ENCODE measurements around the gene JPH2. TPM values are rescaled to one million over a fixed set of nuclear protein-coding genes. Genes with fewer than 3 reads are reported as not detected.

The JPH2 gene
- total and polyA plus RNA-seq, 2 experiments from 2014 or later, result 0.16 to 1.1 TPM

DNA sequence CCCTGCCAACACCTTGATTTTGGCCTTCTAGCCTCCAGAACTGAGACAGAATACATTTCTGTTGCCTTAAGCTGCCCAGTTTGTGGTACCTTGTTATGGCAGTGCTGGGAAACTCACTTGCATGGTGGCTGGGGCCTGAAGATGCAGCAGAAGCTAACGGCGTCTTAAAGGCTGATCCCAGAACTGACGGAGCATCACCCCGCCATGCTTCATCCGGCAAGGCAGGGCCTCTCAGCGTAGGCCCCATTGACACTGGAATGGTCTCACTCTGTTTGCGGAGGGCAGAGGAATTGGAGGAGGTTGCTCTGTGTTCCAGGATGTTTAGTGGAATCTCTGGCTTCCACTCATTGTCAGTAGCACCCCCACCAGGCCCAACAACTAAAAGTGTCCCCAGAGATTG is 102.1 kb downstream of the JPH2 start:
- DNase-seq (ENCODE audit: low spot score) (no peak), ATAC-seq (no peak)
- Histone ChIP-seq H3K27me3 (ENCODE audit: insufficient read depth) (no peaks in the 10 kb centered on the region), H2AFZ (no peak overlapping the region), H3K36me3 (ENCODE audit: insufficient read depth) (no peaks in the 10 kb centered on the region), H3F3A (replicated peaks; ENCODE audit: low read depth) (no peaks in the 10 kb centered on the region), H4K20me1 (replicated peaks; ENCODE audit: insufficient read depth) (no peaks in the 10 kb centered on the region), H3K4me1 (ENCODE audit: insufficient read depth) (no peaks in the 10 kb centered on the region), H3K79me2 (replicated peaks; ENCODE audit: insufficient read depth) (no peaks in the 10 kb centered on the region), H3K4me2 (no peak overlapping the region), H3K27ac (ENCODE audit: low read depth) (no peak overlapping the region), H3K9me2 (ENCODE audit: insufficient read depth) (no peaks in the 10 kb centered on the region), H3K4me3 (no peak overlapping the region)
- H3K27me3 Mint-ChIP-seq (ENCODE audit: insufficient read depth, low read depth, poor library complexity), result peaks cover 4% of the 10 kb centered on the region
- H3K9me3 Mint-ChIP-seq, result no peaks in the 10 kb centered on the region
- no peaks in the 10 kb centered on the region for H3K36me3 Mint-ChIP-seq (ENCODE audit: low read depth)
- H3K4me3 Mint-ChIP-seq, result no peak overlapping the region
- TF ChIP-seq ZNF331 (CRISPR knock-in tag; IDR thresholded peaks at IDR 0.05; ENCODE audit: low read depth), result no peak
- no peak for TF ChIP-seq ZNF462 (CRISPR knock-in tag; IDR thresholded peaks at IDR 0.05)
- no peak for TF ChIP-seq CREB1 (CRISPR knock-in tag; IDR thresholded peaks at IDR 0.05; ENCODE audit: low read depth)
- TF ChIP-seq POLR2AphosphoS5 (IDR thresholded peaks at IDR 0.05; ENCODE audit: low read depth), result no peak
- TF ChIP-seq ZNF114 (CRISPR knock-in tag; IDR thresholded peaks at IDR 0.05), result no peak
- no peak for TF ChIP-seq EZH2phosphoT487 (IDR thresholded peaks at IDR 0.05; ENCODE audit: unreplicated experiment)
- TF ChIP-seq JUNB (IDR thresholded peaks at IDR 0.05; ENCODE audit: unreplicated experiment), result no peak
- TF ChIP-seq NANOG (IDR thresholded peaks at IDR 0.05; ENCODE audit: borderline replicate concordance), result no peak
- TF ChIP-seq EZH2 (IDR thresholded peaks at IDR 0.05; ENCODE audit: low read depth, unreplicated experiment), result no peak
- TF ChIP-seq, protein P1, sequence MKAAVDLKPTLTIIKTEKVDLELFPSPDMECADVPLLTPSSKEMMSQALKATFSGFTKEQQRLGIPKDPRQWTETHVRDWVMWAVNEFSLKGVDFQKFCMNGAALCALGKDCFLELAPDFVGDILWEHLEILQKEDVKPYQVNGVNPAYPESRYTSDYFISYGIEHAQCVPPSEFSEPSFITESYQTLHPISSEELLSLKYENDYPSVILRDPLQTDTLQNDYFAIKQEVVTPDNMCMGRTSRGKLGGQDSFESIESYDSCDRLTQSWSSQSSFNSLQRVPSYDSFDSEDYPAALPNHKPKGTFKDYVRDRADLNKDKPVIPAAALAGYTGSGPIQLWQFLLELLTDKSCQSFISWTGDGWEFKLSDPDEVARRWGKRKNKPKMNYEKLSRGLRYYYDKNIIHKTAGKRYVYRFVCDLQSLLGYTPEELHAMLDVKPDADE (IDR thresholded peaks at IDR 0.05), result no peak
- no peak for TF ChIP-seq CTCF (conservative IDR thresholded peaks at IDR 0.05; ENCODE audit: low read depth in 2 of 2)
- TF ChIP-seq, protein P2, sequence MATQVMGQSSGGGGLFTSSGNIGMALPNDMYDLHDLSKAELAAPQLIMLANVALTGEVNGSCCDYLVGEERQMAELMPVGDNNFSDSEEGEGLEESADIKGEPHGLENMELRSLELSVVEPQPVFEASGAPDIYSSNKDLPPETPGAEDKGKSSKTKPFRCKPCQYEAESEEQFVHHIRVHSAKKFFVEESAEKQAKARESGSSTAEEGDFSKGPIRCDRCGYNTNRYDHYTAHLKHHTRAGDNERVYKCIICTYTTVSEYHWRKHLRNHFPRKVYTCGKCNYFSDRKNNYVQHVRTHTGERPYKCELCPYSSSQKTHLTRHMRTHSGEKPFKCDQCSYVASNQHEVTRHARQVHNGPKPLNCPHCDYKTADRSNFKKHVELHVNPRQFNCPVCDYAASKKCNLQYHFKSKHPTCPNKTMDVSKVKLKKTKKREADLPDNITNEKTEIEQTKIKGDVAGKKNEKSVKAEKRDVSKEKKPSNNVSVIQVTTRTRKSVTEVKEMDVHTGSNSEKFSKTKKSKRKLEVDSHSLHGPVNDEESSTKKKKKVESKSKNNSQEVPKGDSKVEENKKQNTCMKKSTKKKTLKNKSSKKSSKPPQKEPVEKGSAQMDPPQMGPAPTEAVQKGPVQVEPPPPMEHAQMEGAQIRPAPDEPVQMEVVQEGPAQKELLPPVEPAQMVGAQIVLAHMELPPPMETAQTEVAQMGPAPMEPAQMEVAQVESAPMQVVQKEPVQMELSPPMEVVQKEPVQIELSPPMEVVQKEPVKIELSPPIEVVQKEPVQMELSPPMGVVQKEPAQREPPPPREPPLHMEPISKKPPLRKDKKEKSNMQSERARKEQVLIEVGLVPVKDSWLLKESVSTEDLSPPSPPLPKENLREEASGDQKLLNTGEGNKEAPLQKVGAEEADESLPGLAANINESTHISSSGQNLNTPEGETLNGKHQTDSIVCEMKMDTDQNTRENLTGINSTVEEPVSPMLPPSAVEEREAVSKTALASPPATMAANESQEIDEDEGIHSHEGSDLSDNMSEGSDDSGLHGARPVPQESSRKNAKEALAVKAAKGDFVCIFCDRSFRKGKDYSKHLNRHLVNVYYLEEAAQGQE (IDR thresholded peaks at IDR 0.05; ENCODE audit: unreplicated experiment), result no peak
- no peak for TF ChIP-seq STAT1 (IDR thresholded peaks at IDR 0.05; ENCODE audit: unreplicated experiment)
- H3K27ac Mint-ChIP-seq, result no peak overlapping the region
- no peaks in the 10 kb centered on the region for H3K4me1 Mint-ChIP-seq

Measured in GM23338 (cell line).